Islet of Langerhans (tissue), 1 donor: ENCODE measurements around the gene RAB14.
"Not testable (repeated sequence)": the region's sequence is repeated elsewhere in the genome, so short reads cannot be mapped to it uniquely, and the experiment has no call there.

Experiments used
- FAIRE-seq: peaks from one replicate; lab custom pipeline; 2011; peaks lifted over from hg19 to GRCh38; lab: Jason Lieb, UNC

The RAB14 gene

DNA sequence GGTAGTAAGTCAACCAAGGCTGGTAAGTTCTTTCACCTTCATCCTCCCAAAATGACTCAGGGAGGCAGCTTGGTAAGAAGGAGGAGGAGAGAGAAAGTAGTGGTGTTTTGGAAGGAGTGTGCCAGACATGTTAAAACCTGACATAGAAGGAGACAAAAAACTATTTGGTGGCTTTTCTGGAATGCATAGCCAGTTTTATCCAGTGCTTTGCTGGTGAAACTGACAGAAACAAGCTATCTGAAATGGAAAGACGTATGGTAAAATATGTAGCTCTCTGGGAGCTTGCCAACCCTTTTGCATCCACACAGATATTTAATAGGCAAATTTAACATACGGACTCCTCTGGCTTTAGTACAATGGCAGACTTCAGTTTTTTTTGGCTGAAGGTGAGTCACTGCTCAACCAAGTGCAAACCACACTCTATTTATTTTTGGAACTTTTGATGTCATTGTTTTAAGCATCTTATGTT is 45.4 kb downstream of the RAB14 start:
- FAIRE-seq, result no peak

DNA sequence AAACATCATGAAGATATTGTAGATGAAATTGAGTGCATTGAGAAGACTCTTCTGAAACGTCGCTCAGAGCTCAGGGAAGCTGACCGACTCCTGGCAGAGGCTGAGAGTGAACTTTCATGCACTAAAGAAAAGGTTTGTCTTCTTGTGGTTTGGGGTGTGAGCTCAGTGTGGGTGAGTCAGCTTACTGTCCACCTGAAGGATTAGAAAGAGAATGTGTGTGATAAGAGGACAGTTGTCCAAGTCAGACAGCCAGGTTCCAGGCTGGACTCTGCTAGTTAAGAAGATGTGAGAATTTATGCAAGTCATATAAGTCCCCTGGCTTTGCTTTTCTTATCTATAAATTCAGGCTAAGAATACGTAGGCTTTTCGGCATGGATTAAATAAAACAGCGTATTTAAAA is 46.9 kb downstream of the RAB14 start:
- no peak for FAIRE-seq

DNA sequence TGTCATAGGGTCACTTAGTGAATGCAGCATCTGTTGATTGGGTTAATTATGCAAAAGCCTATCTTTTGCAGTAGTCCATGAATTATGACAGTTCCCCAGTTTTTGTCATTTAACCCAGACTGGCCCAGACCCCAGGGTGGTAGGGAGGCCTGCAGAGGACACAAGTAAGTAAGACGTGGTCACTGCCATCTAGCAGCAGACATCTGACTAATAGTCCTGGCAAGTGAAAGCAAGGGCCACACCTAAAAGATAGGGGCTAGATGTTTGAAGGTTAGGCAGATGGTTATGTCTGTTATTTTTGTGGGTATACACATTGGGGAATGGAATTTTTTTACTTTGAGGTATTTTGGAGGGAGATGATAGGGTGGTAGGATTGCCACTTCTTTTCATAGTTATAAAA is 48.0 kb downstream of the RAB14 start:
- FAIRE-seq, result no peak

DNA sequence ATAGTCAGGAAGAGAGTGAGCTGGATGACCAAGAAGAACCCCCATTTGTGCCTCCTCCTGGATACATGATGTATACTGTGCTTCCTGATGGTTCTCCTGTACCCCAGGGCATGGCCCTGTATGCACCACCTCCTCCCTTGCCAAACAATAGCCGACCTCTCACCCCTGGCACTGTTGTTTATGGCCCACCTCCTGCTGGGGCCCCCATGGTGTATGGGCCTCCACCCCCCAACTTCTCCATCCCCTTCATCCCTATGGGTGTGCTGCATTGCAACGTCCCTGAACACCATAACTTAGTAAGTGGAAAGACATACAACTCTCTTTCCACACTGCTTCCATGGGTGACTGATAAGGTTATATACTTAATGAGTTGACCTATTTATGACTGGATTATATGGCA is 51.5 kb downstream of the RAB14 start:
- no peak for FAIRE-seq

DNA sequence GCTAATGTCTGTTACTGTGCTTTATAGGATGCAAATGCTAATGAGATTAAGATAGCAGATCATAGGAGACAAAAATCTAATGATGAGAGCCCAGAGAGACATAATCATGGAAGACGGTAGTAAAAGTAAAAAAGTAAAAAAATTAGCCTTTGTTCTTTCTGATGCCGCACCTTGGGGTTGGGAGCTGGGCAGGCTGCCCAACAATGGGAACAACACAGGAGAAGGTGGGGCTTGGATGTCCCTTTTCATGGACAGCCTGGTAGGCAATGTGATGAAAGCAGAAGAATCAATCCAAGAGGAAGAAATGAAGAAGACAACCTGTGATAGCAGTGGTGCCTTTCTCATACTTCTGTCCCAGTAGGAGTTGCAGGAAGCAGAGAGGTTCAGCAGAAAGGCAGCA is 57.2 kb downstream of the RAB14 start:
- no peak for FAIRE-seq

DNA sequence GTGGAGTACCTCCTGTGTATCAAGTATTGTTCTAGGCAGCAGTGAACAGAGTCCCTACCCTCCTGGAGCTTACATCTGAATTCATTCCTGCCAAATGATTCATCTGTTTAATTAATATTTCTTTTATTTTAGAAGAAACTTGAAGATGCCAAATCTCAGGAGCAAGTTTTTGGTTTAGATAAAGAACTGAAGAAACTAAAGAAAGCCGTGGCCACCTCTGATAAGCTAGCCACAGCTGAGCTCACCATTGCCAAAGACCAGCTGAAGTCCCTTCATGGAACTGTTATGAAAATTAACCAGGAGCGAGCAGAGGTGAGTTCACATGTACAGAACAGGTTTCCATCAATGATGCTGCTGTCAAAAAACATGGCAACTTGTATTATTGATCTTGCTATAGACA is 57.9 kb downstream of the RAB14 start:
- no peak for FAIRE-seq

DNA sequence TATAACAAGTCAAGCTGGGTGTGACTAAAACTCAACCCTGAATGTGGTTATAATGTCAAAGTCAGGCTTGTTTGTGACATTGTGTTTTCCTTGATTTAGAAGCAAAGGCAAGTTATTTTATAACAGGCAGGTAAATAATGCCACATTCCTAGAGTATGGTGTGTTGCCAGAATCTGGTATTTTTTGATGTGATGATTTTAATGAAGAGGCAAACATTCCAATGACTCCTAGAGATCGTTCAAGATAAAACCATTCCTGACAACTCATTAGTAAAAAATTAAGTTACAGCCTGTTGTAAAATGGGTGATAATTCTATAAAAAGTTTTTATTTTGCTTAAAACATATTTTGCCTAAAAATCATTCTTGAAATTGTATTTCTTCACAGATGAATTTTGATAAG is 60.0 kb downstream of the RAB14 start:
- no peak for FAIRE-seq

DNA sequence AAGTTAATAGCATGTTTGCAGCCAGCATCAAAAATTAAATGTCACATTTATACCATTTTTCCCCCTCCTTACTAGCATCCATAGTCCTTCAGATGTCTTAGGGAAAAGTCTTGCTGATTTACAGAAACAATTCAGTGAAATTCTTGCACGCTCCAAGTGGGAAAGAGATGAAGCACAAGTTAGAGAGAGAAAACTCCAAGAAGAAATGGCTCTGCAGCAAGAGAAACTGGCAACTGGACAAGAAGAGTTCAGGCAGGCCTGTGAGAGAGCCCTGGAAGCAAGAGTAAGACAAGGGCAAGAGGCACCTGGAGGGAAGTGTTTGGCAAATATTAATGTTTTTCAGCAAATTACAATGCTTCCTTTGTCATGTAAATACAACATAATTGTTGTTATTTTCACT is 60.4 kb downstream of the RAB14 start:
- no peak for FAIRE-seq

DNA sequence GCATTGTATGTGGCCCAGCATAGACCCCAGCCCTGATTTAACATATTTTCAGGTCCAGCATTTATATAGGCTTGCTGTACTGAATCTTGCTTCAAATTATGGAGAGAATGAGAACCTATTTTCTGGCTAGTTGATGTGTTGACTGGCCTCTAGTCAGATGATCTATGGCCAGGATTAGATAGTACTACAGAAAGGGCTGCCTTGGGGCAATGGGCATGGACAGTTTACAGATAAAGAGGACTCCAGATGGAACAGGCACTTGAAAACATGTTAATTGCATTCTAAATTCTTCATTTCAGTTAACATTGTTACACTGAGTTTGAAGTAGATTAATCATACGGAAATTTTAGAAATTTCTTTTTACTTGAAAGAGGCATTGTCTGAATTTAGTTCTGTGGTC is 61.5 kb downstream of the RAB14 start:
- no peak for FAIRE-seq

DNA sequence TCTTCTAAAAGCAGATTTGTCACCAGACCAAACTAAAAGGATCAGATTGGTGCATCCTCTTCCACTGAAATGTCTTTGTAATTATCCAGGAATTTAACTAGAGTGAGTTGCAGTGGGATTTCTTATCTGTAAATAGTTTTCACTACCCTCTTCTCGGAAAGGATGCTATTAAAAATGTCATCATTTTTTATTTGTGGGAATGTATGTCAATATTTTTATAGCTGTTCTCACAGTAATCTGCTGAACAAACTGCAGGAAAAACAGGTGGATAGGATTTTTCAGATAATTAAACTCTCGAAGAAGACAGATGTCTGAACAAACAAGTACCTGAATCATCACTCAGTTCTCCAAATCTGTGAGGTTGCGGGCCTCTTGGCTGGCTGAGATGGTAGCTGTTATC is 62.7 kb downstream of the RAB14 start:
- FAIRE-seq, result no peak

DNA sequence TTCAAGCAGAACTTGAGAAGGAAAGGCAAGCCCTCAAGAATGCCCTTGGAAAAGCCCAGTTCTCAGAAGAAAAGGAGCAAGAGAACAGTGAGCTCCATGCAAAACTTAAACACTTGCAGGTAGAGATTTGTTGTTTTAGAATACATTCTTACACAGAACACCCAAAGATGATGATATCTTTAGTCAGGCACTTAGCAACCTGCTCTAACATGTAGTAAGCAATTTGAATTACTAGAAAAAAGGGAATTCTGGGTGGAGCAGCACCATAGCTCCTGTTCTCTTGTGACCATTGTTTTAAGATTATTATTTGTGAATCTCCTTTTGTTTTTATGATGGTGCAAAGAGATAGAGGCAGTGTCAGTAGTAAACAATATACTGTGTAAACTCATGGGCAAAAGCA is 63.1 kb downstream of the RAB14 start:
- no peak for FAIRE-seq

DNA sequence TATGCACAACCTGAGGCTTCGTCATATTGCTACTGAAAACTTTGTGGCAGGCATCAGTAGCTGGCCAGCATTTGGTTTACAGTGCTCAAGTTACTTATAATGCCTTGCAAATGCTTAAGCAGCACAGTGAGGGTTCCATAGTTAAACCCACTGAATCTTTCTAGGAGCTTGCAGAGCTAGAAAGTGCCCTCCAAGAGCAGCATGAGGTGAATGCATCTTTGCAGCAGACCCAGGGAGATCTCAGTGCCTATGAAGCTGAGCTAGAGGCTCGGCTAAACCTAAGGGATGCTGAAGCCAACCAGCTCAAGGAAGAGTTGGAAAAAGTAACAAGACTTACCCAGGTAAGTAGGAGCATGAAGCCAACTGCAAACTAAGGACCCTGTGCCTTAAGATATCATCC is 66.0 kb downstream of the RAB14 start:
- FAIRE-seq, result no peak

DNA sequence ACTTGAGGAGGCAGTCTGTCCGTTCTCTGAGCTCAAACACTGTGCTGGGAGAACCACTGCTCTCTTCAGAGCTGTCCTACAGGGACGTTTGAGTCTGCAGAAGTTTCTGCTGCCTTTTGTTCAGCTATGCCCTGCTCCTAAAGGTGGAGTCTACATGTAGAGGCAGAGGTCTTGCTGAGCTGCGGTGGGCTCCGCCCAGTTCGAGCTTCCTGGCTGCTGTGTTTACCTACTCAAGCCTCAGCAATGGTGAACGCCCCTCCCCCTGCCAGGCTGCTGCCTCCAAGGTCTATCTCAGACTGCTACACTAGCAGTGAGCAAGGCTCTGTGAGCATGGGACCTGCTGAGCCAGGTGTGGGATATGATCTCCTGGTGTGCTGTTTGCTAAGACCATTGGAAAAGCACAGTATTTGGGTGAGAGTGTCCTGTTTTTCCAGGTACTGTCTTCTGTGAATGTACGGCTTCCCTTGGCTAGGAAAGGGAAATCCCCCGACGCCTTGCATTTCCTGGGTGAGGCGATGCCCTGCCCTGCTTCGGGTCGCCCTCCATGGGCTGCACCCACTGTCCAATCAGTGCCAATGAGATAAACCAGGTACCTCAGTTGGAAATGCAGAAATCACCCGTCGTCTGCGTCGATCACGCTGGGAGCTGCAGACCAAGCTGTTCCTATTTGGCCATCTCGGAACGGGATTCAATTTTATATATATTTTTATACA is 68.4 kb downstream of the RAB14 start:
- no peak for FAIRE-seq

DNA sequence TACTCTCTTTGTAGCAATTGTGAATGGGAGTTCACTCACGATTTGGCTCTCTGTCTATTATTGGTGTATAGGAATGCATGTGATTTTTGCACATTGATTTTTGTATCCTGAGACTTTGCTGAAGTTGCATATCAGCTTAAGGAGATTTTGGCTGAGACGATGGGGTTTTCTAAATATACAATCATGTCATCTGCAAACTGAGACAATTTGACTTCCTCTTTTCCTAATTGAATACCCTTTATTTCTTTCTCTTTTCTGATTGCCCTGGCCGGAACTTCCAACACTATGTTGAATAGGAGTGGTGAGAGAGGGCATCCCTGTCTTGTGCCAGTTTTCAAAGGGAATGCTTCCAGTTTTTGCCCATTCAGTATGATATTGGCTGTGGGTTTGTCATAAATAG is 72.3 kb downstream of the RAB14 start:
- FAIRE-seq, result not testable (repeated sequence)
